Type B pancreatic cell (in vitro differentiated cells): ENCODE results near the gene MSRB1. TPM values are rescaled to one million over a fixed set of nuclear protein-coding genes. Genes with fewer than 3 reads are reported as not detected.

ENCODE experiments used
- DNase-seq: peaks from one replicate; pipeline ENCODE4 v3.0.0; 2021; ENCODE audit warnings: mixed read lengths; ENCODE audit not compliant: unreplicated experiment; ENCODE audit errors: extremely low spot score
- H3K27ac Mint-ChIP-seq: 2 replicates; pipeline ENCODE4 v1.8.0; 2021; ENCODE audit warnings: mild to moderate bottlenecking, mixed read lengths
- H3K27me3 Mint-ChIP-seq: 2 replicates; pipeline ENCODE4 v1.8.0; 2021; ENCODE audit warnings: mixed read lengths
- H3K36me3 Mint-ChIP-seq: 2 replicates; pipeline ENCODE4 v1.8.0; 2021; ENCODE audit warnings: mixed read lengths
- H3K4me1 Mint-ChIP-seq: one replicate; pipeline ENCODE4 v1.8.0; 2021; ENCODE audit warnings: mixed read lengths; ENCODE audit not compliant: unreplicated experiment
- H3K4me3 Mint-ChIP-seq: 2 replicates; pipeline ENCODE4 v1.8.0; 2021; ENCODE audit warnings: mild to moderate bottlenecking, mixed read lengths
- H3K9me3 Mint-ChIP-seq: 2 replicates; pipeline ENCODE4 v1.8.0; 2021; ENCODE audit warnings: mixed read lengths
- long read RNA-seq: library from polyadenylated mRNA; unstranded; transcript quantifications from one replicate; pipeline ENCODE4 v2.0.0, GENCODE V29; 2020
- total RNA-seq: library from RNA; stranded (reverse); gene quantifications from 2 replicates; pipeline ENCODE4 v1.2.1, GENCODE V29; 2021; ENCODE audit warnings: low replicate concordance
- TF ChIP-seq, protein P1 (sequence below): fragments of 200-600 bp; sonication (generic); conservative IDR thresholded peaks from 2 replicates; pipeline ENCODE4 v1.5.0; 2021; ENCODE audit warnings: antibody characterized with exemption, mild to moderate bottlenecking

Gene MSRB1, protein sequence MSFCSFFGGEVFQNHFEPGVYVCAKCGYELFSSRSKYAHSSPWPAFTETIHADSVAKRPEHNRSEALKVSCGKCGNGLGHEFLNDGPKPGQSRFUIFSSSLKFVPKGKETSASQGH
- total RNA-seq, result 34.8 and 37.7 TPM in 2 replicates
- long read RNA-seq, transcript MSRB1-201 (4 exons, 1,423 nt), result major isoform, 157 of 163 reads
- long read RNA-seq, partial matches to known transcripts, result 3 of 163 reads
- long read RNA-seq, other reads (novel, unspliced or antisense), result 0 of 163 reads

DNA sequence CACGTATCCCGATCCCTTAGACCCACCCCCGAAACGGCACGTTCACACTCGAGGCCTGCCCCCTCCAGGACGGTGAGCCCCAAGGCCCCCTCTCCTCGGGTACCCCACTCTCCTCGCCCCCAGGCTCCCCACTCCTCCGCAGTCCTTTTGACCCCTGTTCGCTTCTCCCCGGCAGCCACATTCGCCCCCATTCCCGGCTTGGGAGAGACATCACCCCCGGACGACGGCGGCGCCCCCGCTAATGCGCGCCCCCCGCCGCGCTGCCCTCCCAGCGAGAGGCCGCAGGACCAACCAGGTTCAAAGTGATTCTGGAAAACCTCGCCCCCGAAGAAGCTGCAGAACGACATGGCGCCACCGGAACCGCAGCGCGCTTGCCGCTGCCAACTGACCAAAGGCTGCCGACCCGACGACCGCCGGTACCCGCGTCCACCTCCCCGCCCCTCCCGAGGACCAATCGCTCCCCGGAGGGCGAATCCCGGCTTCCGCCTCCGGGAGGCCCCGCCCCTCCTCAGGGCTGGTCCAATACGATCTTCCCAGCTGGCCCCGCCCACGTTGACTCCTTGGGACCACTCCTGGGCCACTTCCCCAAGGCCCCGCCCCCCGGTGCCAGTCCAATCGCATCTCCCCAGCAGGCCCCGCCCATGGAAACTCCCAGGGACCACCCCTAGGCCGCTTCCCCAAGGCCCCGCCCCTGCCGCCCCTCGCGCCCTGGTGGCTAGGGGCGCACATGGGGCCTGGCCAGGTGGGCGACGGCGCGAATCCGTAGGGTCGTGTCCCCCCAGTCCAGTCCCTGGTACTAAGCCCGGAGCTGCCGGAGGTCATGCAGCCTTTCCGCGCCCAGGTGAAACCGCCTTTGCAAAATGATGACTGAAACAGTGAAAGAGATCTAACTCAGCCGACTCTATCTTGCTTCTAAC, at the start of gene MSRB1:
TSS of gene MSRB1 (minus strand) at position 390 of the 917 bp plus-strand sequence. CDS start at position 347, 43 bp downstream.
- Mint-ChIP-seq H3K9me3 (no peaks in the 10 kb centered on the region), H3K4me3 (peak within 1 kb of the TSS; percentile 88), H3K27me3 (no peaks in the 10 kb centered on the region), H3K27ac (peak within 1 kb of the TSS; percentile 53), H3K36me3 (no peaks in the 10 kb centered on the region), H3K4me1 (peaks cover 4% of the 10 kb centered on the region)
- TF ChIP-seq, protein P1, sequence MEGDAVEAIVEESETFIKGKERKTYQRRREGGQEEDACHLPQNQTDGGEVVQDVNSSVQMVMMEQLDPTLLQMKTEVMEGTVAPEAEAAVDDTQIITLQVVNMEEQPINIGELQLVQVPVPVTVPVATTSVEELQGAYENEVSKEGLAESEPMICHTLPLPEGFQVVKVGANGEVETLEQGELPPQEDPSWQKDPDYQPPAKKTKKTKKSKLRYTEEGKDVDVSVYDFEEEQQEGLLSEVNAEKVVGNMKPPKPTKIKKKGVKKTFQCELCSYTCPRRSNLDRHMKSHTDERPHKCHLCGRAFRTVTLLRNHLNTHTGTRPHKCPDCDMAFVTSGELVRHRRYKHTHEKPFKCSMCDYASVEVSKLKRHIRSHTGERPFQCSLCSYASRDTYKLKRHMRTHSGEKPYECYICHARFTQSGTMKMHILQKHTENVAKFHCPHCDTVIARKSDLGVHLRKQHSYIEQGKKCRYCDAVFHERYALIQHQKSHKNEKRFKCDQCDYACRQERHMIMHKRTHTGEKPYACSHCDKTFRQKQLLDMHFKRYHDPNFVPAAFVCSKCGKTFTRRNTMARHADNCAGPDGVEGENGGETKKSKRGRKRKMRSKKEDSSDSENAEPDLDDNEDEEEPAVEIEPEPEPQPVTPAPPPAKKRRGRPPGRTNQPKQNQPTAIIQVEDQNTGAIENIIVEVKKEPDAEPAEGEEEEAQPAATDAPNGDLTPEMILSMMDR, result peak; percentile 43
- peak; percentile 99 for DNase-seq

DNA sequence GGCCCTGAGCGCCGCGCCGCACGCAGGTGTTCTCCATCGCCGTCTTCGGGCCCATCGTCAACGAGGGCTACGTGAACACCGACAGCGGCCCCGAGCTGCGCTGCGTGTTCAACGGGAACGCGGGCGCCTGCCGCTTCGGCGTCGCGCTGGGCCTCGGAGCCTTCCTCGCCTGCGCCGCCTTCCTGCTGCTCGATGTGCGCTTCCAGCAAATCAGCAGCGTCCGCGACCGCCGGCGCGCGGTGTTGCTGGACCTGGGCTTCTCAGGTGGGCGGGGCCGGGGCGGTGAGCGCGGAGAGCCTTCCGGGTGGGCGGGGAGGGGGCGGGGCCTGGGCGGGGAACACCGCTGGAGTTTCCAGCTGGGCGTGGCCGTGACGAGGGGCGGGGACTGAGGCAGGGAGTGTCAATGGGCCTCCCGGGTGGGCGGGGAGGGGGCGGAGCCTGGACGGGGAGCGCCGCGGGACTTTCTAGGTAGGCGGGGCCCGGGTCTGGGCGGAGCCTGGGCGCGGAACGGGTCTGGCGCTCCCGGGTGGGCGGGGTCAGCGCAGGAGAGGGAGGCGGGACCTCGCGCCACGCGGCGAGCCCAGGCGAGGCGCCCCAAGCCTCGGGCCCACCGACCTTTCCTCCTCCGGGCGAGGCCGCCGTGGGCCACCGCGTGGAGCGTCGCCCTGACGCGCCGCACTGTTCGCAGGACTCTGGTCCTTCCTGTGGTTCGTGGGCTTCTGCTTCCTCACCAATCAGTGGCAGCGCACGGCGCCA, 49.1 kb upstream of the MSRB1 start:
- TF ChIP-seq, protein P1, result no peak
- H3K27me3 Mint-ChIP-seq, result peaks cover 32% of the 10 kb centered on the region
- H3K27ac Mint-ChIP-seq, result no peak overlapping the region
- H3K9me3 Mint-ChIP-seq, result no peaks in the 10 kb centered on the region
- H3K4me3 Mint-ChIP-seq, result no peak overlapping the region
- no peak for DNase-seq
- no peaks in the 10 kb centered on the region for H3K4me1 Mint-ChIP-seq
- peaks cover 4% of the 10 kb centered on the region for H3K36me3 Mint-ChIP-seq

GRCh38 chr16:1991588-1991947, 48.6 kb upstream of the MSRB1 start:
- no peak overlapping the region for H3K27ac Mint-ChIP-seq
- no peaks in the 10 kb centered on the region for H3K9me3 Mint-ChIP-seq
- TF ChIP-seq, protein P1, result no peak
- no peak for DNase-seq
- H3K27me3 Mint-ChIP-seq, result peaks cover 32% of the 10 kb centered on the region
- peak overlapping the region; percentile 62 for H3K4me3 Mint-ChIP-seq
- H3K36me3 Mint-ChIP-seq, result peaks cover 4% of the 10 kb centered on the region
- no peaks in the 10 kb centered on the region for H3K4me1 Mint-ChIP-seq

DNA sequence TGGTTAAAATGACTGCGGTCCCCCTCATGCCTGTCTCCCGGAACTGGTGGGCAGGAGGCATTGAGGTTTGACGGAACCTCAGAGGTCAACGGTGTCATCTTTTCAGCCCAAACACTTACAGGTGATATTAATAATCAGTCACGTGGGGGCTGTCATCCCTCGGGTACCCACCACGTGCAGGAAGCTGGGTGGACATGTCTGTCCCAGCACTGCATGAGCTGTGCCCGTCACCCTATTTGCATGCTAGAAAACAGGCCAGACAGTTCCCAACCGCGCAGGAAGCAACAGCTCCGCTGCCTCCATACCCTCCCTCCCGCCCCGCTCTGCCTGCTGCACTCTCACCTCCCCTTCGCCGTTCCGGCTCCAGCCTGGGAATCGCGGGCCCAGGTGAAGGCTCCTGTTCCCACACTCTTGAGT, 48.1 kb upstream of the MSRB1 start:
- H3K4me3 Mint-ChIP-seq, result peak overlapping the region; percentile 62
- peaks cover 4% of the 10 kb centered on the region for H3K36me3 Mint-ChIP-seq
- TF ChIP-seq, protein P1, result no peak
- no peak overlapping the region for H3K27ac Mint-ChIP-seq
- H3K27me3 Mint-ChIP-seq, result peaks cover 32% of the 10 kb centered on the region
- no peaks in the 10 kb centered on the region for H3K4me1 Mint-ChIP-seq
- no peak for DNase-seq
- no peaks in the 10 kb centered on the region for H3K9me3 Mint-ChIP-seq

DNA sequence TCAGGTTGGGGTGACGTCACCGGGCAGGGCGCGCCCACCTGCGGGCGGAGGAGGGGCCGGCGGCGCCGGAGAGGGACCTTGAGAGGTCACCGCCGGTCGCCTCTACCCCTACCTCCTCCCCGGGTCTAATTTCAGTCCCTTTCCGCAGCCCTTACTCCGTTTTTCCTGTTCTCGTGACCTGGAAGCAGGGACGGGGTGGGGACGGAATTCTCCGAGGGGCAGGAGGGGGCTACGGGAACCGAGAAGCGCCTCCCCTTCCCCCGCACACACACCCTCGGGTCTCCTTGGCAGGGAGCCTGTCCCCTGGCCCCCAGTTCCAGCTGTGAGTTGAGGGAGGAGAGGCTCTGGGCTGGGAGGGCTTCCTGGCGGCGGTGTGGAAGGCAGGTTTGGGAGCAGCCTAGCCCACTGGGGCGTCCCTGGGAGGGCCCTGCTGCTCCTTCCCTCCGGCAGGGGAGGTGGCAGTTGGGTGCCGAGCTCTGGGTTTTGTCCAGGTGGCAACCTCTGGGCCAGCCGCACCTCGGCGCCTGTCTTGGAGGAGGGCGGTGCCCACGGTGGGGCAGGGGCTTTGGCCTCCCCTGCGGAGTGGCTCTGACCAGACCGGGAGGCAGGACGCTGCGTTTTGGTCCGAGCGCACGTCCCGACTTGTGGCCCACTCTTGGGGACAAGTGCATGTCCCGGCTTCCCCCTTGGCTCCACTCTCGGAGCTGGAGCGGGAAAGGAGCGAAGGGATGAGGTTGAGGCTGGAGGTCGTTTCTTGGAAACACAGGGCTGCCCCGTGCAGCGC, 47.5 kb upstream of the MSRB1 start:
- H3K27ac Mint-ChIP-seq, result no peak overlapping the region
- H3K4me1 Mint-ChIP-seq, result no peaks in the 10 kb centered on the region
- H3K36me3 Mint-ChIP-seq, result peaks cover 4% of the 10 kb centered on the region
- DNase-seq, result no peak
- H3K4me3 Mint-ChIP-seq, result peak overlapping the region; percentile 65
- TF ChIP-seq, protein P1, result no peak
- H3K27me3 Mint-ChIP-seq, result peaks cover 32% of the 10 kb centered on the region
- no peaks in the 10 kb centered on the region for H3K9me3 Mint-ChIP-seq
